Adipocyte (in vitro differentiated cells): ENCODE measurements around the gene DCUN1D1.

Experiments
- DNase-seq: peaks from one replicate; pipeline ENCODE4 v3.0.0-alpha.2; 2015; ENCODE audit warnings: low read depth
- H3K27me3 ChIP-seq: replicated peaks from 2 replicates; pipeline ENCODE4 v1.7.0; 2013; ENCODE audit warnings: mild to moderate bottlenecking, low read length, moderate library complexity; ENCODE audit not compliant: control insufficient read depth, insufficient read depth
- H3K36me3 ChIP-seq: 2 replicates; pipeline ENCODE4 v1.7.0; 2013; ENCODE audit warnings: low read length, mild to moderate bottlenecking, moderate library complexity; ENCODE audit not compliant: control insufficient read depth, insufficient read depth, severe bottlenecking
- H3K4me1 ChIP-seq: 2 replicates; pipeline ENCODE4 v1.7.0; 2013; ENCODE audit warnings: mild to moderate bottlenecking, low read length, moderate library complexity; ENCODE audit not compliant: control insufficient read depth, insufficient read depth
- H3K4me3 ChIP-seq: 2 replicates; pipeline ENCODE4 v1.7.0; 2013; ENCODE audit warnings: mild to moderate bottlenecking, low read length, moderate library complexity
- H3K9ac ChIP-seq: 2 replicates; pipeline ENCODE4 v1.7.0; 2013; ENCODE audit warnings: mild to moderate bottlenecking, low read length, moderate library complexity
- H3K9me3 ChIP-seq: 2 replicates; pipeline ENCODE4 v1.7.0; 2013; ENCODE audit warnings: mild to moderate bottlenecking, low read length, moderate library complexity; ENCODE audit not compliant: control insufficient read depth

Gene DCUN1D1

DNA sequence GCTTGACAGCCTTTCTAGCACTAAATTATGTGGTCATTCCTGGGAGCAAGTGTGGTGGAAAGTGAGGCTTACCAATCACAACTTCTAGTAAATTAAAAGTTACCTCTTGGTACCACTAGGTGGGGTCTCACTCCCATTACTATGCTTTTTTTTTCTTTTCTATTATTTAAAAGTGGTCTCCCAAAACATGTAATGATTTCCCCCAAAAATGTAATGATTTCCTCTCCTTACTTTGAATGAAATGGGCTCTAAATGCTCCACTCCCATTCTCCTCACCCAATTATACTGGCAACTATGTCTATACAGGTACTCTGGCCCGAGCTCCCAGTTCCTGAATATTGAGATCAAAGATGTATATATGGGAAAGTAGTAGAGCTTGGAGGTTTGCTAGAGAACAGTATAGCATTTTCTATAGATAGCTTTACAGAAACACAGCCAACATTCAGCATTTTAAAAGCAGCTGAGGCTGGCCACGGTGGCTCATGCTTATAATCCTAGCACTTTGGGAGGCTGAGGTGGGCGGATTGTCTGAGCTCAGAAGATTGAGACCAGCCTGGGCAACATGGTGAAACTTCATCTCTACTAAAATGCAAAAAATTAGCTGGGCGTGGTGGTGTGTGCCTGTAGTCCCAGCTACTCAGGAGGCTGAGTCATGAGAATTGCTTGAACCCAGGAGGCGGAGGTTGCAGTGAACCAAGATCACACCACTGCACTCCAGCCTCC, 70.9 kb downstream of the DCUN1D1 start:
- Histone ChIP-seq H3K36me3 (peaks cover 25% of the 10 kb centered on the region), H3K9ac (no peak overlapping the region), H3K4me1 (peaks cover 33% of the 10 kb centered on the region), H3K4me3 (no peak overlapping the region), H3K27me3 (no peaks in the 10 kb centered on the region), H3K9me3 (no peaks in the 10 kb centered on the region)
- DNase-seq, result peak; percentile 51

DNA sequence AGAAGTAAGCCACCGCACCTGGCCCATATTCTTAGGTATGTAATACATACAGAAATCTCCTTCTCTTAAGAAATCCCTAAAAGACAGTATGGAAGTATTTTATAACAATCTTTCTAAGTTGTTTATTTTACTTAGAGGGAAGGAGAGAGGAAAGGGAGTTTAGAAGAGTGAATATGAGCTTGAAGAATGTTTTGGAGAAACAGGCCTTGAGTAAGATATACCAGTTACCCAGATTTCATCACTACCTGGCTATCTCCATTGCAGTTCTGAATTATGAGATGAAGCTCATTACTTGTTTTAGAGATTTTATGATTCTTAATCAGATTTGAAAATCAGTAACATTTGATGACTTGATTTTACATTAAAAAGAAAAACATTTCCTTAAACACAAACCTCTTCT, 71.9 kb downstream of the DCUN1D1 start:
- no peak overlapping the region for H3K4me3 ChIP-seq

DNA sequence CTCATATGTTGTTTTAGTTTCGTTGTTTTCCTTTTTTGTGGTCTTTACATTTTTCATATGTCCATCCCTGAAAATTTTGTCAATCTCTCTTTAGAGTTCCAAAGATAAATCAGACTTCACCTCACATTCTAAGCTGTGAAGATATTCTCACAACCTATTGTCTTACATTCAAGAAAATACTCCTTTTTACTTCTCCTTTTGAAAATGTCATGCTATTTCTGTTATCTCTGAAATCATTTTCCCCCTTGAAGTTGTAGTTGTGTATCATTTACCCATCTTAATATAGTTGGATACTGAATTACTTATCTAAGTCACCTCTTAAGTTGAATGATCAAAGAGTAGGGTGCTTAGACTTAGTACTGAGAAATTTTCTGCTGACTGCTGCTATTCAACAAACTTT, 74.3 kb downstream of the DCUN1D1 start:
- no peak for DNase-seq
- Histone ChIP-seq H3K36me3 (peaks cover 40% of the 10 kb centered on the region), H3K9ac (no peak overlapping the region)

More for the DNA sequence above, 71.9 kb downstream of the DCUN1D1 start:
- Histone ChIP-seq H3K27me3 (no peaks in the 10 kb centered on the region), H3K9ac (peak overlapping the region; percentile 28), H3K9me3 (no peaks in the 10 kb centered on the region), H3K36me3 (peaks cover 27% of the 10 kb centered on the region), H3K4me1 (peaks cover 30% of the 10 kb centered on the region)
- peak; percentile 80 for DNase-seq

DNA sequence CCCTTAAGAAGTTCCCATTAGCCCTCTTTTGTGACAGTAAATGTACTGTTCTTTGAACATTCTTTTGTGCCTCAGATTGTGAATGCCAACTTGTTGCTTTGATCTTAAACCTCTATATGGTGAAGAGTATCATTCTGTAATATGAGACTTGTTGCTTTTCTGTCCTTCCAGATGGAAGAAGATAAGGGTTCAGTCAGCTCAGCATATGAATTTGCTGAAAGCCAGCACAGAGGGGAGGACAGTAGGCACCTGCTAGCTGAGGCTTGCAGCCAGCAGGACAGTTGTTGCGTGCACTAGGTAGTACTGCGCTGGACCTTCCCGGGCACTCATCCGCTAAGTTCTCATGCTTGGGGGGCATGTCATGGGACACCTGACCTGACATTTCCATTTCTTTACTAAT, 74.7 kb downstream of the DCUN1D1 start:
- Histone ChIP-seq H3K4me3 (no peak overlapping the region), H3K27me3 (no peaks in the 10 kb centered on the region), H3K4me1 (peaks cover 22% of the 10 kb centered on the region), H3K9me3 (no peaks in the 10 kb centered on the region), H3K36me3 (peaks cover 40% of the 10 kb centered on the region), H3K9ac (no peak overlapping the region)
- DNase-seq, result no peak

More for the DNA sequence above, 74.3 kb downstream of the DCUN1D1 start:
- H3K27me3 ChIP-seq, result no peaks in the 10 kb centered on the region
- H3K4me1 ChIP-seq, result peaks cover 22% of the 10 kb centered on the region
- no peaks in the 10 kb centered on the region for H3K9me3 ChIP-seq
- H3K4me3 ChIP-seq, result no peak overlapping the region

DNA sequence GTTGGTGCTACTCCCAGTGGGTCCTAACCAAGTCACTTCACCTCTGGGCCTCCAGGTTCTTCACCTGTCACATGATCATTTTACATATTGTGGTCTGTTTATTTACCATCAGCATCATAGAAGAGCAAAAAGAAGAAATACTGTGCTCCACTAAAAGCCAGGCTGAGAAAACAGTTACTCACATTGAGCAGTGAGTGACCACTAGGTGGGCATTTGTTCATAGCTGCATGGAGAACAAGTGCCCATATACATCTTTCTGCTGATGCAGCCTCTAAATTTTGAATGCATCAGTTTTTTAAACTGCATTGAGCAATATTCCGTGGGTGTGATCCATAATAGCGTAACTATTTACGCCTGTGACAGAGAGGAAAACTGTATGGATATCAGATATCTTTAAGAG, 76.2 kb downstream of the DCUN1D1 start:
- H3K4me1 ChIP-seq, result peaks cover 11% of the 10 kb centered on the region
- H3K27me3 ChIP-seq, result no peaks in the 10 kb centered on the region
- peaks cover 55% of the 10 kb centered on the region for H3K36me3 ChIP-seq
- H3K9ac ChIP-seq, result no peak overlapping the region
- no peaks in the 10 kb centered on the region for H3K9me3 ChIP-seq
- DNase-seq, result no peak
- no peak overlapping the region for H3K4me3 ChIP-seq

DNA sequence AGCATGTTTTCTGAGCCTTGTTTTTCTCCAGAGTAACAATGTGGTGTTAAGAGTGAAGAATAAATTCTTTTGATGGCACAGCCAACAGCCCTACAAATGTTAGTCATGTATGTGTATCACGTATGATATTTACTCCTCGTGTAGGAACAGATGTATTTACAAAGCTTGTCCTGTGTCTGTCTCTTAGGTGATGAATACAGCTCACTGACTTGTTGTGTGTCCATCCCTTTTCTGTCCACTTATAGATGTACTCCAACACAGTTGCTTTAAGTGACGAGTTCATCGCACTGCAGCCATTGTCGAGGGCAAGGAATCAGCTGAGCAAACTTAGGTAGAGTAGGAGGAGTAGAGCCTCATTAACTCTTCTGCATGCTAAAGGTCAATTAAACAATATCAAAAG, 78.1 kb downstream of the DCUN1D1 start:
- H3K27me3 ChIP-seq, result no peaks in the 10 kb centered on the region
- no peak overlapping the region for H3K4me3 ChIP-seq
- peaks cover 69% of the 10 kb centered on the region for H3K36me3 ChIP-seq
- no peaks in the 10 kb centered on the region for H3K9me3 ChIP-seq
- H3K4me1 ChIP-seq, result no peaks in the 10 kb centered on the region
- no peak overlapping the region for H3K9ac ChIP-seq
- no peak for DNase-seq

DNA sequence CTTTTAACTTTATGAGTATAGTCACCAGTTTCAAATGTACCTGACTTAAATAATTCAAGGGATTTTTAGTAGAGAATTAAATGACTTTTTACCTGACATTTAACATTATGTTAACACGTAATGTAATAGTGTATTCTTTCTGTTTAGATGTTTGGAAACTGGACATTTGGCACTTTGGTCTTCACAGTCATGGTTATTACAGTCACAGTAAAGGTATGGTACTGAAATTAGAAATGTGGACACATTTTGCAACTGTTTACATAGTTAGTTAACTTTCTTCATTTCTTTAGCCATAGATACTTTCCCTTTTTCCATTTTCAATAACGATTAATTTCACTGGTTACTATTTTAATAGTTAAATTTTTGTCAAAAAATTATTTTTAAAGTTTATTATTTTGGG, 83.8 kb downstream of the DCUN1D1 start:
- Histone ChIP-seq H3K4me3 (no peak overlapping the region), H3K27me3 (no peaks in the 10 kb centered on the region), H3K4me1 (peaks cover 16% of the 10 kb centered on the region), H3K9me3 (no peaks in the 10 kb centered on the region), H3K36me3 (peaks cover 59% of the 10 kb centered on the region), H3K9ac (no peak overlapping the region)
- DNase-seq, result no peak

DNA sequence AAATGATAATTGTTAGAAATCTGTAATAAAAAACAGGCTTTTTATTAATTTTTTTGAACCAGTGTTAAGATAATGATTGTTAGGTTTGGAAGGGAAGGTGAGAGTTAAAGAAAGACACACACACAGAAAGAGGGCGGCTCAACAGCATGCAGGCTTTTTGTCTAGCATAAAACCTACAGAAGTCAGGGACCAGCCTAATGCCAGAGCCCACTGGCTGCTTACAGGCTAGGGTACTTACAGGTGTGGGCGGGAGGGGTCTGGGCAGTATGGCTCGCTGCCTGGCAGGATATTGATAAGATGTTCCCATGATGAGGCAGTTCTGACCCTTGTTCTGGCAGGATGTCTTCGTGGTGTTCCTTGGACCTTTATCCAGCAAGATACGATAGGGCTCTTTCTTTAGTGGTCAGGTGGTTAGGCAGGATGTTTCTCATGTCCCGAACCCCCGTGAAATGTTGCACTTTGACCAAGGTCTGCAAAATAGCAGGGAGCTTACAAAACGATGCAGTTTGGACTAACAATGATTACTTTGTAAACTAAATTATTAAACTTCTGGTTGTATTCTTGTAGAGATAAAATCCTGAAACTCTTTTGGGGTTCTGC, 84.7 kb downstream of the DCUN1D1 start:
- Histone ChIP-seq H3K36me3 (peaks cover 58% of the 10 kb centered on the region), H3K4me3 (no peak overlapping the region), H3K27me3 (no peaks in the 10 kb centered on the region), H3K9ac (no peak overlapping the region), H3K9me3 (no peaks in the 10 kb centered on the region), H3K4me1 (peaks cover 25% of the 10 kb centered on the region)
- no peak for DNase-seq

DNA sequence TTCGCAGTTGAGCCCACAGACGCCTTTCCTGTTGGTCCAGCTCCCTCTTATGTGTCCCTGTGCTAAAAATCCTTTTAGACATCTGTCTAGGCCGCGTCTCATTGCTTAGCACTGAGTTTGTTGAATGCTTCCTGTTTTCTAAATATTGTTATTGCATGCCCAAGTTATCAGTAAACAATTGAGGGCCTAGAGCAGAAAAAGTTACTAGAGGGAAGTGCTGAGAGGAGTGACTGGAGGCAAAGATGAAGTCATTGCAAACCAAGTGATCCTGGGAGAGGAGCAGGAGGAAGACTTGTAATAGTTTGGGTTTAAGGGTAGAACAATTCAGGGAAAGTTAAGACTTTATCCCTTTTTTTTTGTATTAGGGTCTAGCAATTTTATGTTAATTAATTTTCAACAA, 88.1 kb downstream of the DCUN1D1 start:
- Histone ChIP-seq H3K36me3 (peaks cover 43% of the 10 kb centered on the region), H3K4me1 (peaks cover 41% of the 10 kb centered on the region), H3K27me3 (no peaks in the 10 kb centered on the region), H3K9ac (no peak overlapping the region), H3K4me3 (no peak overlapping the region), H3K9me3 (no peaks in the 10 kb centered on the region)
- no peak for DNase-seq

DNA sequence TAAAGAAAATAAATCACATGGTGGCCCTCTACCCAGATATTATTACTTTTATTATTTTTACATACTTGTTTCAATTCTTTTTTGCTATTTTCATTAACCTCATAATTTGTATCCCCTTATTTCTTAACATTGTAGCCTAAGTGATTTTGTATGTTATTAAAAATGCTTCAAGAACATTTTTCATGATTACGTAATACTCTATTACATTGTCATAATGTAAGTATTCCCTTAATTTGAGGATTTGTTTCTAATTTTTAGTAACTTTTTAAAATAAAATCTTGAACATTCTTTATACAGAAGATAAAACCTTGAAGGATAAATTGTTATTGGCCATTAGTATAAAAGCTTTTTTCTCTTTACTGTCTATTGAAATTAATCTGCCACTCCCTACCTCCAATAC, 89.0 kb downstream of the DCUN1D1 start:
- DNase-seq, result peak; percentile 15
- Histone ChIP-seq H3K9ac (no peak overlapping the region), H3K4me1 (peaks cover 46% of the 10 kb centered on the region), H3K4me3 (no peak overlapping the region), H3K36me3 (peaks cover 42% of the 10 kb centered on the region), H3K27me3 (no peaks in the 10 kb centered on the region), H3K9me3 (no peaks in the 10 kb centered on the region)

DNA sequence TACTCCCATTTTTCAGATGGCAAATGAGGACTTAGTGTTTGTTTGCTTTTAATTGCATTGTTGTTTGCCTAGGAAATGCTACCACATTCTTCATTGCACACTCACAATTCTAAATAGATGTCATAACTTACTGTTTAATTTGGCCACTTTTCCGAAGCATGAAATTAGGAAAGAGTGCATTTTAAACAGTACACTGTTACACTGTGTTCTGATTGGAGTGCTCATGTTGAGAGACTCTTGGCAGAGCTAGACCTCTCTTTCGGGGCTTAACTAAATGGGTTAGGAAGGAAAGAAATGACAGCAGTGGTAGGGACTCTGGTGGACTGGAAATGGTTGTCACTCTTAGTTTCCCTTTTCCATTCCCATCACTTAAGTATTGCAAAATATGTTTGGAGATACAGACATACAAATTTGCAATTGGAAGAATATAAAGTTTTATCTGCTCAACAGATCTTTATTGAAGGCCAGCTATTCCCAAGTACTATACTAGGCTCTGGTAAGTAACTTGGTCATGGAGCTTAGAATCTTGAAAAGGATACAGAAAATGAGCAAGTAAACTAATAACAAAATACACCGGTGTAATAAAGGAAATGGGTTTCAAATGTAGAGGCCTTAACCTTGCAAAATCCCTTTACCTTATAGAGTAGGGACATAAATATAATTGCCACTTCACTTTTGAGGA, 90.2 kb downstream of the DCUN1D1 start:
- H3K36me3 ChIP-seq, result peaks cover 38% of the 10 kb centered on the region
- peak overlapping the region; percentile 19 for H3K9ac ChIP-seq
- peak; percentile 85 for DNase-seq
- peaks cover 51% of the 10 kb centered on the region for H3K4me1 ChIP-seq
- H3K9me3 ChIP-seq, result no peaks in the 10 kb centered on the region
- H3K4me3 ChIP-seq, result peak overlapping the region; percentile 47
- H3K27me3 ChIP-seq, result no peaks in the 10 kb centered on the region
